WTC11 (cell line): ENCODE measurements around the gene DMD.

ENCODE experiments used
- ATF2 ChIP-seq: sonication (generic); formaldehyde crosslinking; IDR thresholded peaks from 2 replicates; pipeline ENCODE4 v1.8.1; 2022; ENCODE audit warnings: low read depth, missing genetic modification reagents, borderline replicate concordance
- CREB1 ChIP-seq: sonication (generic); formaldehyde crosslinking; IDR thresholded peaks from 2 replicates; pipeline ENCODE4 v1.8.0; 2023; ENCODE audit warnings: mild to moderate bottlenecking, missing genetic modification reagents
- CREM ChIP-seq: sonication (generic); formaldehyde crosslinking; IDR thresholded peaks from 2 replicates; pipeline ENCODE4 v1.8.1; 2022; ENCODE audit warnings: mild to moderate bottlenecking, missing genetic modification reagents, moderate library complexity
- CTCF ChIP-seq: fragments of 200-600 bp; IDR thresholded peaks from 2 replicates; pipeline ENCODE4 v1.8.0; 2022; ENCODE audit warnings: antibody characterized with exemption
- KAT7 ChIP-seq: sonication (generic); formaldehyde crosslinking; IDR thresholded peaks from 2 replicates; pipeline ENCODE4 v1.8.1; 2023; ENCODE audit warnings: missing genetic modification reagents, mild to moderate bottlenecking, borderline replicate concordance
- MAX ChIP-seq: sonication (generic); formaldehyde crosslinking; IDR thresholded peaks from 2 replicates; pipeline ENCODE4 v1.8.0; 2022; ENCODE audit warnings: mild to moderate bottlenecking, missing genetic modification reagents
- PRDM15 ChIP-seq: sonication (generic); formaldehyde crosslinking; IDR thresholded peaks from 2 replicates; pipeline ENCODE4 v1.8.0; 2022; ENCODE audit warnings: missing genetic modification reagents
- SP1 ChIP-seq: sonication (generic); formaldehyde crosslinking; conservative IDR thresholded peaks from 2 replicates; pipeline ENCODE4 v1.8.1; 2022; ENCODE audit warnings: missing genetic modification reagents
- USF2 ChIP-seq: sonication (generic); formaldehyde crosslinking; IDR thresholded peaks from 2 replicates; pipeline ENCODE4 v1.8.1; 2023; ENCODE audit warnings: mild to moderate bottlenecking, missing genetic modification reagents, moderate library complexity
- ZNF281 ChIP-seq: sonication (generic); formaldehyde crosslinking; IDR thresholded peaks from 2 replicates; pipeline ENCODE4 v1.8.0; 2023; ENCODE audit warnings: mild to moderate bottlenecking, missing genetic modification reagents
- ZNF423 ChIP-seq: fragments of 250-450 bp; sonication (Bioruptor Pico); IDR thresholded peaks from 2 replicates; pipeline ENCODE4 v2.1.2; 2022; ENCODE audit warnings: mild to moderate bottlenecking, moderate library complexity
- ZNF425 ChIP-seq: fragments of 250-450 bp; sonication (Bioruptor Pico); conservative IDR thresholded peaks from 2 replicates; pipeline ENCODE4 v1.9.0; 2021; ENCODE audit warnings: mild to moderate bottlenecking
- ZNF512 ChIP-seq: sonication (generic); formaldehyde crosslinking; IDR thresholded peaks from 2 replicates; pipeline ENCODE4 v1.8.1; 2022; ENCODE audit warnings: missing genetic modification reagents, borderline replicate concordance

- no peak for TF ChIP-seq ZNF281
- TF ChIP-seq USF2 (CRISPR knock-in tag) = no peak
- no peak for TF ChIP-seq MAX (CRISPR knock-in tag)
- no peak for TF ChIP-seq CTCF
- no peak for TF ChIP-seq ATF2
- TF ChIP-seq ZNF423 (CRISPR knock-in tag) = no peak
- no peak for TF ChIP-seq ZNF512 (CRISPR knock-in tag)
- no peak for TF ChIP-seq CREB1 (CRISPR knock-in tag)
- no peak for TF ChIP-seq ZNF425 (CRISPR knock-in tag)
- TF ChIP-seq PRDM15 (CRISPR knock-in tag) = no peak
- no peak for TF ChIP-seq SP1
- no peak for TF ChIP-seq CREM (CRISPR knock-in tag)
- TF ChIP-seq KAT7 = no peak
Measured at GRCh38 chrX:31483336-31483735, 1728.0 kb downstream of the DMD start.
